Stimulated activated CD4-positive, alpha-beta T cell treated with anti-CD3 and anti-CD28 coated beads, Interleukin-15, amount 100 ng/mL, for 24 hours (primary cell): ENCODE data around the gene OR5B17.
"Not testable (repeated sequence)": the region's sequence is repeated elsewhere in the genome, so short reads cannot be mapped to it uniquely, and the experiment has no call there.

Source experiments
- DNase-seq: peaks from one replicate; pipeline ENCODE4 v3.0.0-alpha.2; 2020

The OR5B17 gene

GRCh38 chr11:58358969-58359368, at the start of gene OR5B17:
TSS of gene OR5B17 (minus strand) at chr11:58359069. CDS start at chr11:58359069, 0 bp downstream.
- no peak for DNase-seq

GRCh38 chr11:58406774-58407173, 47.9 kb upstream of the OR5B17 start, which contains the start of gene OR5B3:
TSS of gene OR5B3 (minus strand) at chr11:58406874. CDS start at chr11:58403409, 3,465 bp downstream.
- no peak for DNase-seq

GRCh38 chr11:58399622-58400021, 40.8 kb upstream of the OR5B17 start:
- not testable (repeated sequence) for DNase-seq

- DNase-seq: no peak
Measured at GRCh38 chr11:58395581-58395980, 36.7 kb upstream of the OR5B17 start.

GRCh38 chr11:58394195-58394594, 35.3 kb upstream of the OR5B17 start:
- DNase-seq: no peak

GRCh38 chr11:58392746-58393145, 33.9 kb upstream of the OR5B17 start:
- DNase-seq: no peak

GRCh38 chr11:58391879-58392278, 33.0 kb upstream of the OR5B17 start:
- DNase-seq: no peak

GRCh38 chr11:58390551-58391063, 31.7 kb upstream of the OR5B17 start:
- DNase-seq: no peak

GRCh38 chr11:58354727-58355126, 4.1 kb downstream of the OR5B17 start:
- no peak for DNase-seq

GRCh38 chr11:58345204-58345603, 13.7 kb downstream of the OR5B17 start:
- DNase-seq: no peak

- DNase-seq: no peak
Measured at GRCh38 chr11:58334708-58335107, 24.2 kb downstream of the OR5B17 start.

GRCh38 chr11:58330861-58331260, 28.0 kb downstream of the OR5B17 start:
- DNase-seq: no peak

GRCh38 chr11:58318532-58318931, 40.3 kb downstream of the OR5B17 start:
- DNase-seq: no peak

GRCh38 chr11:58316142-58316541, 42.7 kb downstream of the OR5B17 start:
- DNase-seq: no peak
